A673 (cell line): ENCODE measurements around the gene ALDH1L1.

ENCODE experiments used
- CTCF ChIP-seq: fragments of 300-800, 200-600 bp; sonication (generic); conservative IDR thresholded peaks from 2 replicates; pipeline ENCODE4 v1.5.1; 2017; ENCODE audit warnings: low read depth, mild to moderate bottlenecking, antibody characterized with exemption, low read length, moderate library complexity, mixed read lengths
- EZH2 ChIP-seq: fragments of 200-600 bp; sonication (generic); IDR thresholded peaks from 2 replicates; pipeline ENCODE4 v1.6.1; 2017; ENCODE audit warnings: borderline replicate concordance, low read depth, mild to moderate bottlenecking, mixed read lengths, antibody characterized with exemption, low read length; ENCODE audit not compliant: poor library complexity, severe bottlenecking

GRCh38 chr3:126208182-126208581 lies 27.8 kb upstream of the ALDH1L1 start:
- TF ChIP-seq CTCF = no peak
- no peak for TF ChIP-seq EZH2
